Kasumi-1 (cell line): ENCODE measurements around the gene KIFC3.
"Not testable (repeated sequence)": the region's sequence is repeated elsewhere in the genome, so short reads cannot be mapped to it uniquely, and the experiment has no call there.

Experiments used
- DNase-seq, 2 experiments: peaks; one replicate each; lab custom pipeline; 2025; lab: John Stamatoyannopoulos, UW

The KIFC3 gene

GRCh38 chr16:57753448-57754353 is 48.6 kb downstream of the KIFC3 start:
- DNase-seq: no peak

- DNase-seq: no peak
Measured at GRCh38 chr16:57752581-57753447, 49.5 kb downstream of the KIFC3 start.

- no peak for DNase-seq
Measured at GRCh38 chr16:57752203-57752580, 50.1 kb downstream of the KIFC3 start.

GRCh38 chr16:57751539-57752202 is 50.6 kb downstream of the KIFC3 start:
- no peak for DNase-seq

GRCh38 chr16:57750796-57751538 is 51.3 kb downstream of the KIFC3 start:
- DNase-seq: no peak

GRCh38 chr16:57749856-57750452 is 52.3 kb downstream of the KIFC3 start:
- DNase-seq: no peak

- no peak for DNase-seq
Measured at GRCh38 chr16:57749101-57749692, 53.1 kb downstream of the KIFC3 start.

- no peak for DNase-seq
Measured at GRCh38 chr16:57748596-57748995, 53.7 kb downstream of the KIFC3 start.

- DNase-seq: no peak
Measured at GRCh38 chr16:57747996-57748395, 54.3 kb downstream of the KIFC3 start.

GRCh38 chr16:57747496-57747895 is 54.8 kb downstream of the KIFC3 start:
- DNase-seq: no peak

GRCh38 chr16:57747091-57747490 is 55.2 kb downstream of the KIFC3 start:
- no peak for DNase-seq

- DNase-seq: not testable (repeated sequence)
Measured at GRCh38 chr16:57746316-57746715, 56.0 kb downstream of the KIFC3 start.

- no peak for DNase-seq
Measured at GRCh38 chr16:57745768-57746167, 56.5 kb downstream of the KIFC3 start.

- DNase-seq: no peak
Measured at GRCh38 chr16:57744642-57744903, 57.7 kb downstream of the KIFC3 start.

GRCh38 chr16:57743886-57744641 is 58.2 kb downstream of the KIFC3 start:
- DNase-seq: no peak

- DNase-seq: no peak
Measured at GRCh38 chr16:57743458-57743857, 58.8 kb downstream of the KIFC3 start.

GRCh38 chr16:57742543-57742942 is 59.7 kb downstream of the KIFC3 start:
- no peak for DNase-seq

- no peak for DNase-seq
Measured at GRCh38 chr16:57741660-57742191, 60.6 kb downstream of the KIFC3 start.

- no peak for DNase-seq
Measured at GRCh38 chr16:57740423-57741071, 61.7 kb downstream of the KIFC3 start.
